ENCODE results near the gene CTBP1. TPM values are rescaled to one million over a fixed set of nuclear protein-coding genes. Genes with fewer than 3 reads are reported as not detected.

CTBP1 gene
- total RNA-seq, 1 donor = 246 TPM

DNA sequence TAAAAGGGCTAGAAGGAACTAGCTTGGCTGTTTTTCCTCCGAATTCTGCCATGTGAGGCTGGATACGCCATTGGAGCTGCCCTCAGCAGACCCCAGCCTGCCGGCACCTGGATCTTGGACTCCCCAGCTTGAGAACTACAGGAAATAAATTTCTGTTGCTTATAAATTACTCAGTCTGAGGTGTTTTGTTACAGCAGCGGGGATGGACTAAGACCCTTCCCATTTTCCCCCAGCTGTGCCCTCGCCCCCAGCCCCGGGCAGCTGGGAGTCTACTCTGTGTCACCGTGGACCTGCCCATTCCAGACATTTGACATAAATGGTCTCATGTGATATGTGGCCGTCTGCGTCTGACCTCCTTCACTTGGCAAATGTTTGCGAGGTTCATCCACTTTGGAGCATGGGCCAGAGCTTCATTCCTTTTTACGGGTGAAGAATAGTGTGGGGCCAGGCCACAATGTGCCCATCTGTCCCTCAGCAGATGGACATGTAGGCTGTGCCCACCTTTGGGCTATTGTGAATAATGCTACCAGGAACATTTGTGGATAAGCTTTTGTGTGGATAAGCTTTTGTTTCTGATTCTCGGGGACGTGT, 45.8 kb downstream of the CTBP1 start:
- TF ChIP-seq, protein P1, sequence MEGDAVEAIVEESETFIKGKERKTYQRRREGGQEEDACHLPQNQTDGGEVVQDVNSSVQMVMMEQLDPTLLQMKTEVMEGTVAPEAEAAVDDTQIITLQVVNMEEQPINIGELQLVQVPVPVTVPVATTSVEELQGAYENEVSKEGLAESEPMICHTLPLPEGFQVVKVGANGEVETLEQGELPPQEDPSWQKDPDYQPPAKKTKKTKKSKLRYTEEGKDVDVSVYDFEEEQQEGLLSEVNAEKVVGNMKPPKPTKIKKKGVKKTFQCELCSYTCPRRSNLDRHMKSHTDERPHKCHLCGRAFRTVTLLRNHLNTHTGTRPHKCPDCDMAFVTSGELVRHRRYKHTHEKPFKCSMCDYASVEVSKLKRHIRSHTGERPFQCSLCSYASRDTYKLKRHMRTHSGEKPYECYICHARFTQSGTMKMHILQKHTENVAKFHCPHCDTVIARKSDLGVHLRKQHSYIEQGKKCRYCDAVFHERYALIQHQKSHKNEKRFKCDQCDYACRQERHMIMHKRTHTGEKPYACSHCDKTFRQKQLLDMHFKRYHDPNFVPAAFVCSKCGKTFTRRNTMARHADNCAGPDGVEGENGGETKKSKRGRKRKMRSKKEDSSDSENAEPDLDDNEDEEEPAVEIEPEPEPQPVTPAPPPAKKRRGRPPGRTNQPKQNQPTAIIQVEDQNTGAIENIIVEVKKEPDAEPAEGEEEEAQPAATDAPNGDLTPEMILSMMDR (IDR thresholded peaks at IDR 0.05; ENCODE audit: extremely low read depth, low read depth, low read length) = no peak
- no peak overlapping the region for H3K4me3 ChIP-seq (ENCODE audit: insufficient read depth, low read length)
- H2AFZ ChIP-seq (ENCODE audit: low read length) = no peak overlapping the region
- peak; percentile 74 for DNase-seq (ENCODE audit: insufficient read length, low spot score, missing footprints)
- H4K20me1 ChIP-seq (ENCODE audit: insufficient read depth, low read length) = peaks cover 3% of the 10 kb centered on the region
- H3K4me1 ChIP-seq (ENCODE audit: insufficient read depth, low read length) = peaks cover 14% of the 10 kb centered on the region
- no peaks in the 10 kb centered on the region for H3K9me3 ChIP-seq (ENCODE audit: low read depth, low read length)
- H3K27me3 ChIP-seq (ENCODE audit: insufficient read depth, low read length) = no peaks in the 10 kb centered on the region
- H3K27ac ChIP-seq (ENCODE audit: low read depth, low read length) = no peak overlapping the region
- H3K36me3 ChIP-seq (ENCODE audit: insufficient read depth, low read length) = no peaks in the 10 kb centered on the region
- no peaks in the 10 kb centered on the region for H3K79me2 ChIP-seq (ENCODE audit: insufficient read depth, low read length)
- no peak overlapping the region for H3K4me2 ChIP-seq (ENCODE audit: insufficient read depth, low read length)

DNA sequence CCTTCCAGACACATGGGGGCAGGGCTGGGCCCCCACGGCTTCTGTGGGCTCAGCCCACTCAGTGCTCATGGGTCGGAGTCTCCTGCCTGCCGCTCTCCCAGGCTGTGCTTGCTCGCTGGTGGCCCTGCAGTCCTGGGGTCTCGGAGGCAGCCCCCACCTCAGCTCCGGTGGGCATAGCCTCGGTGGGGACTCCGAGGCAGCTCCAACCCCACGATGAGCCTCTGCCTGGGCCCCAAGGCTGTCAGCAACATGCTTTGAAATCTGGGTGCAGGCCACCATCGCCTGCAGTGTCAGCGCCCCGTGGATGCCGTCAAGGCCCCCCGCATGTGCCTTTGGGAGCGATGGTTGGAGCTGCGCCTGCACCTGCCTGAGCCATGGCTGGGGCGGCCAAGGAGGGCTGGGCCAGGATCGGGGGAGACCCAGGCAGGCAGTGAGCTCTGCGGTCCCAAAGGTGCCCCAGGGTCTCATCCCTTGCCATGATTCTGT, 46.4 kb downstream of the CTBP1 start:
- H3K27me3 ChIP-seq (ENCODE audit: insufficient read depth, low read length) = no peaks in the 10 kb centered on the region
- no peaks in the 10 kb centered on the region for H3K79me2 ChIP-seq (ENCODE audit: insufficient read depth, low read length)
- no peak for DNase-seq (ENCODE audit: insufficient read length, low spot score, missing footprints)
- no peak overlapping the region for H3K27ac ChIP-seq (ENCODE audit: low read depth, low read length)
- H2AFZ ChIP-seq (ENCODE audit: low read length) = no peak overlapping the region
- H3K9me3 ChIP-seq (ENCODE audit: low read depth, low read length) = no peaks in the 10 kb centered on the region
- no peak overlapping the region for H3K4me3 ChIP-seq (ENCODE audit: insufficient read depth, low read length)
- H3K4me2 ChIP-seq (ENCODE audit: insufficient read depth, low read length) = no peak overlapping the region
- peaks cover under 1% of the 10 kb centered on the region for H4K20me1 ChIP-seq (ENCODE audit: insufficient read depth, low read length)
- TF ChIP-seq, protein P1 (IDR thresholded peaks at IDR 0.05; ENCODE audit: extremely low read depth, low read depth, low read length) = no peak
- H3K4me1 ChIP-seq (ENCODE audit: insufficient read depth, low read length) = peaks cover 12% of the 10 kb centered on the region
- H3K36me3 ChIP-seq (ENCODE audit: insufficient read depth, low read length) = no peaks in the 10 kb centered on the region

DNA sequence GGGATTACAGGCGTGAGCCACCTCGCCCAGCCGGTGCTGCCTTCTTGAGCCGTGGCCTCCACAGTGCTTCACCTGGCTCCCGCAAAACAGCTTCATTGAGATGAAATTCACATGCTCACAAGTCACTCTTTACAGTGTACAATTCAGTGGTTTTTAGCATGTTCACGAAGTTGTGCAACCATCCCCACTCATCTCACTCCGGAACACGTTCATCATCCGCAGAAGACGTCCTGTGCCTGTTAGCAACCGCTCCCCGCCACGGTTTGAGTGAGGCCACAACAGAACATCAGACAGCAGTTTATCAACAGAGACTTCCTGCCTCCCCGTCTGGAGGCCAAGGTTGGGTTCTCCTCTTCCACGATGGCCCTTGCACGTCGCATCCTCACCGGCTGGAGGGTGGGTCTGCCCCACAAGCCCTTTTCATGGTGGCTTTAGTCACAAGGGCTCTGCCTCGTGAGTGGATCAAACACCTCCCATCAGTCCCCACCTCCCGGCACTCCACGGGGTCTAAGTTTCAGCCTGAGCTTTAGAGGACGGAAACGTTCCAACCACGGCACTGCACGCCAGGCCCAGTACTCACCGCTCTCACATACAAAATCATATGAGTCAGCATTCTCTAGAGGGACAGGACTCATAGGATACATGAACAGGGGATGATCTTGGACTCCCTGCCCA, 46.9 kb downstream of the CTBP1 start:
- DNase-seq (ENCODE audit: insufficient read length, low spot score, missing footprints) = peak; percentile 91
- Histone ChIP-seq H3K27me3 (ENCODE audit: insufficient read depth, low read length) (no peaks in the 10 kb centered on the region), H3K4me1 (ENCODE audit: insufficient read depth, low read length) (peaks cover 12% of the 10 kb centered on the region), H3K9me3 (ENCODE audit: low read depth, low read length) (no peaks in the 10 kb centered on the region), H3K36me3 (ENCODE audit: insufficient read depth, low read length) (no peaks in the 10 kb centered on the region), H2AFZ (ENCODE audit: low read length) (no peak overlapping the region), H4K20me1 (ENCODE audit: insufficient read depth, low read length) (no peaks in the 10 kb centered on the region), H3K27ac (ENCODE audit: low read depth, low read length) (no peak overlapping the region), H3K79me2 (ENCODE audit: insufficient read depth, low read length) (no peaks in the 10 kb centered on the region), H3K4me2 (ENCODE audit: insufficient read depth, low read length) (no peak overlapping the region), H3K4me3 (ENCODE audit: insufficient read depth, low read length) (no peak overlapping the region)
- TF ChIP-seq, protein P1 (IDR thresholded peaks at IDR 0.05; ENCODE audit: extremely low read depth, low read depth, low read length) = no peak

DNA sequence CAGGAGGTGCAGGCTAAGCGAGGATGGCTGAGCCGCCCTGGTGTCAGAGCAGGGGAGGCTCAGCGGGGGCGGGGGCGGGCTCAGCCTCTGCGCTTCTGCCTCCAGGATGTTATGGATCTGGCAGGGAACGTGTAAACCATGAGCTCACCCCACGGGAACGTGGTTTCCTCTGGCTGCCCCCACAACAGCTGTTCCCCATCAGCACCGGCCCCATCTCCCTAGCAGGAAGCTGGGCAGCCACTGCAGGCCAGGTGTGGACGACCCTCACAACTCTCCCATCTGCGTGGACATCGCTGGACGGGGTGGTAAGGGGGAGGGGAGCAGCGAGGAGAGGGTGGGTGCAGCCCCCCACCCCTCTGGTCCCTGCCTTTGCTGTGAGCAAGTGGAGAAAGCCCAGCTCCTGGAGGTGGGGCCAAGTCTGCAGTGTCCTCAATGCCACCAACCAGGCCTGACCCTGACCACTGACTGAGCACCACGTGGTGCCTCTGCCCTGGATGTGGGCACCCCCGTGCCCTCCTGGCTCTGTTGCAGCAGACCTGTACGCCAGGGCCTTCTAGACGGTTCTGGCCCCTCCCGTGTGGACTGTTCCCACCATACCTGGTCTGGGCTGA, 48.4 kb downstream of the CTBP1 start:
- no peaks in the 10 kb centered on the region for H3K36me3 ChIP-seq (ENCODE audit: insufficient read depth, low read length)
- no peak overlapping the region for H3K4me3 ChIP-seq (ENCODE audit: insufficient read depth, low read length)
- no peaks in the 10 kb centered on the region for H3K79me2 ChIP-seq (ENCODE audit: insufficient read depth, low read length)
- no peaks in the 10 kb centered on the region for H3K27me3 ChIP-seq (ENCODE audit: insufficient read depth, low read length)
- H3K27ac ChIP-seq (ENCODE audit: low read depth, low read length) = no peak overlapping the region
- DNase-seq (ENCODE audit: insufficient read length, low spot score, missing footprints) = peak; percentile 99
- peak overlapping the region; percentile 11 for H3K4me2 ChIP-seq (ENCODE audit: insufficient read depth, low read length)
- no peaks in the 10 kb centered on the region for H4K20me1 ChIP-seq (ENCODE audit: insufficient read depth, low read length)
- no peak overlapping the region for H2AFZ ChIP-seq (ENCODE audit: low read length)
- peaks cover 12% of the 10 kb centered on the region for H3K4me1 ChIP-seq (ENCODE audit: insufficient read depth, low read length)
- TF ChIP-seq, protein P1 (IDR thresholded peaks at IDR 0.05; ENCODE audit: extremely low read depth, low read depth, low read length) = no peak
- H3K9me3 ChIP-seq (ENCODE audit: low read depth, low read length) = no peaks in the 10 kb centered on the region
